ENCODE measurements around the gene ST6GALNAC4. TPM values are rescaled to one million over a fixed set of nuclear protein-coding genes. Genes with fewer than 3 reads are reported as not detected.

The ST6GALNAC4 gene
- total RNA-seq, 1 donor from 2014 or later, result 17.5 TPM

DNA sequence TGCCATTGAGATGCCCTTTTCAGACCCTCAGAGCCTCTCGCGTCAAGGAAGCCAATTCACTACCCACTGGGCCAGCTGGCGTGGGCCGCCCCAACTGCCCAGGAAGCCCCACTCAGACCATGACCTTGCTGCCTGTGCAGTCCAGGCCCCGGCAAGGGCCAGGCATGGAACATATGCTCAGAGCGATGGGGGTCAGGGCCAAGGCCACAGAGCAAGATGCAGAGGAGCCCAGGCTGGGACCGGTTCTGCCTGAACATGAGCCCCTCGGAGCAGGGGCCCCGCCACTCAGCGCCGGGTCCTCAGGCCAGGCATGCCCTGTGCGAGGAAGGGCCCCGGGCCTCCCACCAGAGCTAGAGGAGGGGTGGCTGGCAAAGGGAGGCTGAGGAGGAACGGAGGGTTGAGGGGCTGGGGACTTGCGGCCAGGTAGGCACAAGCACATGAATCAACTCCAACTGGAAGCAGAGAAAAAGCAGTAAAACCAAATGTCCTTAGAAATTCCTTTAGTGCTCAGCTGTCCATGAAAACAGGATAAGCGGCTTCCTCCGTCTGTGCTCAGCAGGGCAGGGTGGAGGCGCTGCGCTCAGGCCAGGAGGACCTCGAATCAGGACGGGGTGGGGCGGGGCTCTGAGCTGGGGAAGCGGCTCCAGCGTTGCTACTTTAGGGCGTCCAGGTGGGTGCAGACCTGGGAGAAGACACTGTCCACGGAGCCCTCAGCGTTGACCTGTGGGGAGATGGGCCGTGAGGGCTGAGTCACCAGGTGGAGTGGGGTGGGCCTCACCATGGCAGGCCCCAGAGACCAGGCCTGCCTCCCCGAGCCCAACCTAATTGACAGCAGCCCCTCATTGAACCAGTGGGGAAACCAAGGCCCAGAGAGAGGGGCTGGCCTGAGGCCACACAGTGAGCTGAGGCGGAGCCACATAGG is 49.2 kb downstream of the ST6GALNAC4 start:
- H3K4me1 Mint-ChIP-seq (ENCODE audit: unreplicated experiment), result peaks cover 22% of the 10 kb centered on the region
- H3K27me3 Mint-ChIP-seq, result no peaks in the 10 kb centered on the region
- no peaks in the 10 kb centered on the region for H3K9me3 Mint-ChIP-seq
- no peak overlapping the region for H3K4me3 Mint-ChIP-seq
- H3K27ac Mint-ChIP-seq, result no peak overlapping the region
- H3K36me3 Mint-ChIP-seq, result peaks cover 7% of the 10 kb centered on the region
- TF ChIP-seq, protein P1, sequence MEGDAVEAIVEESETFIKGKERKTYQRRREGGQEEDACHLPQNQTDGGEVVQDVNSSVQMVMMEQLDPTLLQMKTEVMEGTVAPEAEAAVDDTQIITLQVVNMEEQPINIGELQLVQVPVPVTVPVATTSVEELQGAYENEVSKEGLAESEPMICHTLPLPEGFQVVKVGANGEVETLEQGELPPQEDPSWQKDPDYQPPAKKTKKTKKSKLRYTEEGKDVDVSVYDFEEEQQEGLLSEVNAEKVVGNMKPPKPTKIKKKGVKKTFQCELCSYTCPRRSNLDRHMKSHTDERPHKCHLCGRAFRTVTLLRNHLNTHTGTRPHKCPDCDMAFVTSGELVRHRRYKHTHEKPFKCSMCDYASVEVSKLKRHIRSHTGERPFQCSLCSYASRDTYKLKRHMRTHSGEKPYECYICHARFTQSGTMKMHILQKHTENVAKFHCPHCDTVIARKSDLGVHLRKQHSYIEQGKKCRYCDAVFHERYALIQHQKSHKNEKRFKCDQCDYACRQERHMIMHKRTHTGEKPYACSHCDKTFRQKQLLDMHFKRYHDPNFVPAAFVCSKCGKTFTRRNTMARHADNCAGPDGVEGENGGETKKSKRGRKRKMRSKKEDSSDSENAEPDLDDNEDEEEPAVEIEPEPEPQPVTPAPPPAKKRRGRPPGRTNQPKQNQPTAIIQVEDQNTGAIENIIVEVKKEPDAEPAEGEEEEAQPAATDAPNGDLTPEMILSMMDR (conservative IDR thresholded peaks at IDR 0.05), result no peak
- no peak for DNase-seq (ENCODE audit: extremely low spot score, unreplicated experiment)

DNA sequence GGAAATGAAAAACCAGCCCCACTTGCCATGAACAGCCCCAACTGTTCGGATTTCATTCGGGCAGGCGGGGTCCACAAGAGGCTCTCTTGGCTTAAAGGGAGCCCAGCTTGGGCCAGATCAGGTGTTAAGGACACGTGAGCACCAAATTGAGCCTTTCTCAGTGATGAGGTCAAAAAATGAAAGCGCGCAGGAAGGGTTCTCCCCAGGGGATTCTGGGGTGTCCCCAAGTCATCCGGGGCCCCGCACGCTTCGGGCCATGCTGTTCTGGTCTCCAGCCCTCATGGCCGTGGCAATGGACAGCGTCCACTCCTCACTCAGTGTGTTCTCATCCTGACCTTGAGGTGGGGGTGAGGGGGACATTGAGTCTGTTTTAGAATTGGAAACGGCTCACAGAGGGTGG is 50.3 kb downstream of the ST6GALNAC4 start:
- DNase-seq (ENCODE audit: extremely low spot score, unreplicated experiment), result no peak
- H3K4me1 Mint-ChIP-seq (ENCODE audit: unreplicated experiment), result peaks cover 22% of the 10 kb centered on the region
- no peaks in the 10 kb centered on the region for H3K27me3 Mint-ChIP-seq
- H3K27ac Mint-ChIP-seq, result no peak overlapping the region
- no peak overlapping the region for H3K4me3 Mint-ChIP-seq
- TF ChIP-seq, protein P1 (conservative IDR thresholded peaks at IDR 0.05), result no peak
- H3K9me3 Mint-ChIP-seq, result no peaks in the 10 kb centered on the region
- peaks cover 7% of the 10 kb centered on the region for H3K36me3 Mint-ChIP-seq

DNA sequence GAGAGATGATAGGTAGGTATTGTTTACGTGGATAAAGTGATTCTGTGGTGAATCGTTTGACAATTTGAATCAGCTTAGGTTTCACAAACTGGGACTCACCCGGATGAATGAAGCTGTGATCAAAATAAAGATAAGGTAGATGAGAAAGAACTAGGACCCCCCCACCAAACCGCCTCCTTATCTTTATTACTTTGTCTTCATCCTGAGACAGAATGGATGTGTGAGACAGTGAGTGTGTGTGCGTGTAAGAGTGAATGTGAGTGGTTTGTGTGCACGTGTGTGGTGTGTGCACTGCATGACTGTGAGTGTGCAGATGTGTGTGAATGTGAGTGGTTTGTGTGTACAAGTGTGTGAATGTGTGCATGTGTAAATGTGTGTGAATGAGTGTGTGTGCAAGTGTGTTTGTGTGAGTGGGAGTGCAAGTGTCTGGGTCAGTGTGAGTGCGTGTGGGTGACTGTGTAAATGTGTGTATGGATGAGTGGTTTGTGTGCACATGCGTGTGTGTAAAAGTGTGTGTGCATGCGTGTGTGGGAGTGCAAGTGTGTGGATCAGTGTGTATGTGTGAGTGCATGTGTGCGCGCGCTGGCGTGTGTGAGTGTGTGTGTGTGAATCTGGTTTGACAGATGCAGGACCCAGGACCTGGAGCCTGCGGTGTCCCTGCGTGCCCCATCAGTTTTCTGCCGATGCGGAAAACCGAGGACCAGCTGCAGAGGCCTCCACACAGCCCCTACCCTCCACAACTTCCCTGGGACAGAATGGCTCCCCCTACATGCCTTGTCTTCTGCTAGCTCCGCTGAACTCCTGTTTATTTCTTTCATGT is 51.0 kb downstream of the ST6GALNAC4 start:
- Mint-ChIP-seq H3K4me1 (ENCODE audit: unreplicated experiment) (peaks cover 22% of the 10 kb centered on the region), H3K27ac (no peak overlapping the region), H3K9me3 (no peaks in the 10 kb centered on the region), H3K36me3 (peaks cover 7% of the 10 kb centered on the region), H3K4me3 (no peak overlapping the region), H3K27me3 (no peaks in the 10 kb centered on the region)
- TF ChIP-seq, protein P1 (conservative IDR thresholded peaks at IDR 0.05), result no peak
- DNase-seq (ENCODE audit: extremely low spot score, unreplicated experiment), result no peak

DNA sequence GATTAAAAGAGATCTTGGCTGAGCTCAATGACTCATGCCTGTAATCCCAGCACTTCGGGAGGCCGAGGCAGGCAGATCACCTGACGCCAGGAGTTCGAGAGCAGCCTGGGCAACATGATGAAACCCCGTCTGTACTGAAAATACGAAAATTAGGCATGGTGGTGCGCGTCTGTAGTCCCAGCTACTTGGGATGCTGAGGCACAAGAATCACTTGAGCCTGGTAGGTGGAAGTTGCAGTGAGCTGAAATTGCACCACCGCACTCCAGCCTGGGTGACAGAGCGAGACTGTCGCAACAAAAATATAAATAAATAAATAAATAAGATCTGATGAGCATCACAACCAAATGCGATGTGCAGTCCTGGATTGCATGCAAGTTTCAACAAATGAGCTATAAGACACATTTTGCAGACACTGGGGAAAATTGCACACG is 53.6 kb downstream of the ST6GALNAC4 start:
- H3K36me3 Mint-ChIP-seq, result peaks cover 3% of the 10 kb centered on the region
- no peak overlapping the region for H3K4me3 Mint-ChIP-seq
- TF ChIP-seq, protein P1 (conservative IDR thresholded peaks at IDR 0.05), result no peak
- no peak for DNase-seq (ENCODE audit: extremely low spot score, unreplicated experiment)
- H3K4me1 Mint-ChIP-seq (ENCODE audit: unreplicated experiment), result peaks cover 22% of the 10 kb centered on the region
- no peaks in the 10 kb centered on the region for H3K27me3 Mint-ChIP-seq
- H3K9me3 Mint-ChIP-seq, result no peaks in the 10 kb centered on the region
- no peak overlapping the region for H3K27ac Mint-ChIP-seq

DNA sequence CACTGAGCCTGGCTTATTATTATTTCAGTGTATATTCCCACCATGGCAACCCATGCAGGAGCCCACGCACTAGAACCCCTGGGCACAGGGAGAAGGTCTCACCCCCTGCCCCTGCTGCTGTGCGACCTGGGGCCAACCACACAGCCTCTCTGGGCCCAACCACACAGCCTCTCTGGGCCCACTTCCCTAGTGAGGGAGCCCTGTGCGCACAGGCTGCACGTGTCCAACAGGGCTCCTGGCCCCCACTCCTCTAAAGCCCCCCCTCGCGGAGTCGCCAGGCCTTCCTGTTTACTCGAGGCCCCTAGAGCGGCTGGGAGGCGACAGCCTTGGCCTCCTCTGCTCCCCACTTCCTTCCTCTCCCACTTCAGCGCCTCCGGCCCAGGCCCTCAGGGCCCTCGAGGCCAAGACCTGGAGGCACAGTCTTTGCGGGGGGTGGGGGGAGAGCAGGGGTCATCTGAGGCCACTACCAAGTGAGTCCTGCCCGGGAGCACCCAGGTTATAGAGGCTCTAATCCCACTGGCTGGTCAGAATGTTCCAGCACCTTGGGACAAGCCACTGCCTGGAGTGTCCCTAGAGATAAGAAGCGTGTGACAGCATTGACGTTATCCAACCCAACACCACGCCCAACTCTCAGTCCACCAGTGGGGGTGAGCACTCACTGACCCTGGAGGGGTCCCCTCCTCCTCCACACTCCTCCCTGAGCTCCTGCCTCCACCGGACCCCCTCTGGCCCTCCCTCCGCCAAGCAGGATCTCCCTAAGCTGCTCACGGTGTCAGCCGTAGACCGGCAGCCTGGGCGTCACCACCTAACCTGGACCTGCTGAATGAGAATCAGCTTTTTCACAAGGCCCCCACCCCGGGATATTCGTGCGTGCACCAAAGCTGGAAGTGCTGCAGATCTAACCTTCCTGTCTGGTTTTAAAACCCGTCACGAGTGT is 54.5 kb downstream of the ST6GALNAC4 start:
- no peak overlapping the region for H3K27ac Mint-ChIP-seq
- H3K4me3 Mint-ChIP-seq, result no peak overlapping the region

More for the DNA sequence above, 54.5 kb downstream of the ST6GALNAC4 start:
- Mint-ChIP-seq H3K36me3 (peaks cover 3% of the 10 kb centered on the region), H3K9me3 (no peaks in the 10 kb centered on the region), H3K4me1 (ENCODE audit: unreplicated experiment) (peaks cover 26% of the 10 kb centered on the region), H3K27me3 (no peaks in the 10 kb centered on the region)
- TF ChIP-seq, protein P1 (conservative IDR thresholded peaks at IDR 0.05), result no peak
- DNase-seq (ENCODE audit: extremely low spot score, unreplicated experiment), result no peak

Data from type B pancreatic cell (in vitro differentiated cells).